GM19025 (cell line): ENCODE data around the gene OTOP3.
"Not testable (repeated sequence)": the region's sequence is repeated elsewhere in the genome, so short reads cannot be mapped to it uniquely, and the experiment has no call there.

Experiments
- ATAC-seq: cut with Tn5 transposase; IDR thresholded peaks from one replicate; pipeline ENCODE4 v1.9.1; 2021; ENCODE audit warnings: mild to moderate bottlenecking, low read depth, moderate library complexity; ENCODE audit not compliant: unreplicated experiment

The OTOP3 gene, protein sequence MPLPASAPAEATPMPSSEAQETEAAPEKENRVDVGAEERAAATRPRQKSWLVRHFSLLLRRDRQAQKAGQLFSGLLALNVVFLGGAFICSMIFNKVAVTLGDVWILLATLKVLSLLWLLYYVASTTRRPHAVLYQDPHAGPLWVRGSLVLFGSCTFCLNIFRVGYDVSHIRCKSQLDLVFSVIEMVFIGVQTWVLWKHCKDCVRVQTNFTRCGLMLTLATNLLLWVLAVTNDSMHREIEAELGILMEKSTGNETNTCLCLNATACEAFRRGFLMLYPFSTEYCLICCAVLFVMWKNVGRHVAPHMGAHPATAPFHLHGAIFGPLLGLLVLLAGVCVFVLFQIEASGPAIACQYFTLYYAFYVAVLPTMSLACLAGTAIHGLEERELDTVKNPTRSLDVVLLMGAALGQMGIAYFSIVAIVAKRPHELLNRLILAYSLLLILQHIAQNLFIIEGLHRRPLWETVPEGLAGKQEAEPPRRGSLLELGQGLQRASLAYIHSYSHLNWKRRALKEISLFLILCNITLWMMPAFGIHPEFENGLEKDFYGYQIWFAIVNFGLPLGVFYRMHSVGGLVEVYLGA

DNA sequence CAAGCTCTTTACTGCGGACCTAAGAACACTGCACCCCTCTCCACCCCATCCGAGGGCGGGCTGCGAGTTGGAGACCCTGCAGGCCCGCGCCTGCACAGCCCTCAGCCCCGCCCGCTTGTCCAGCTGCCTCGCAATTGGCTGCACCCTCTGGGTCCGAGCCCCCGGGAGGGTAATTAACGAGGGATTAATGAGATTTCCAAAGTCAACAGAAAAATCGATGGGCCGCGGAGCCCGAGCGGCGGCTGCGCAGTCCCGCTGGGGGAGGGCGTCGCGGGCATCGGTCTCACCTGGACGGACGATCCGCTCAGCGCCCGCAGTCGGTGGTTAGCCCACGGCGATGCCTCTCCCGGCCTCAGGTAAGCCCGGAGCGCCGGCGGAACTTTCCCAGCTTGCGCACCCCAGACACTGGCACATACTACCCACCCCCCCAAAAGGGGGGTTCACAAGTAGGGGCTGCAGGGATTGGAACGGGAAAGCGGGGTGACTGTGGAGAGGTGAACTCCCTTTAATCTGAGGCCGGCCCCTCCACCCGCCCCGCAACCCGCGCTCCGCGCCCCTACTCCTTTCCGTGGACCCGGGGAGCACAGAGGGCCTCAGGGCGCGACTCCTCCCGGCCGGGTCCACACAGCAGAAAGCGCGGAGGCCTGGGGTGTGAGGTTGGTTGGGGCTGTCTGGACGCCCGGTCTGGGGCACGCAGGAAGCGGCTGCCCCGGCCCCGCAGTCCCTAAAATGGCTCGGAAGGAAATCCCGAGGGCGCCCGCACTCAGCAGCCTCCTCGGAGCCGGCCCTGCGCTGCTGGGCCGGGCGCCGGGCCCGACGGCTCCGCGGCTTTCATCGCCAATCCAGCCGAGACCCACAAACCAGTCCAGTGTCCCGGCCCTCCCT, at the start of gene OTOP3:
Gene OTOP3, plus strand, starts transcription at position 314 of the 885 bp plus-strand sequence. Its CDS starts 24 bp downstream, at position 338.
- no peak for ATAC-seq

DNA sequence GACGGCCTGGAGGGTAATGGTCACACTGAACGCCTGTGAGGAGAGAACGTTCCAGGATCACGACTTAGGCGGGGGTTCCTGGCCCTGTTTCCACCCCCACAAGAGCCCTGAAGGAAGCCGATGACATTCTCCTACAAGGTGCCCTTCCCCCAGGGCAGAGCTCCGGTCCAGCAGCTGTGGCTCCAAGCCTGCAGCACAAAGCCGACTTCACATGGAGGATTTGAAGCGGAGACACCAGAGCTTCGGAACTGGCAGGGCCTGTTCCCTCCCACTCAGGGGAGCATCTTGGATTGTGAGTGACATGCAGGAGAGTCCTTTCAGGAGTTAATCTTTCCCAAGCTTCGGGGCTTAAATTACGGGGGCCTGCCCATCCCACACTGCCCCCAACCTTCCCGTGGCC, 47.2 kb upstream of the OTOP3 start:
- no peak for ATAC-seq

DNA sequence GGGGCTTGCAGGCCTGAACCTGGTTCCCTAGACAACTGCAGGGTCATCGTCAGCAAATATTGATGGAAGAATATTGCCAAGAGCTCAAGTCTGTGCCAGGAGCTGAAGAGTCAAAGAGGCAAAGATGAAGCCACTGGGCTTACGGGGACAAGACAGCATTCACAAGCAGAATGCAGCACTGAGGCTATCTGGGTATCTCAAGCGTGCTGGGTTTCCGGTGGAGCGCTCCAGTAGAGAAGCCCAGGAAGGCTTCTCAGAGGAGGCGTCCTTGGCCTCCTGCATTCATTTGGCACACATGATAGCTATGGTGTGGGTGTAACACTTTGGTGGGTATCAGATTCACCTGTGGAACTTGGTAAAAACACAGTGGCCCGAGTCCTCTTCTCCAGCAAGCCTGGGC, 45.1 kb upstream of the OTOP3 start:
- no peak for ATAC-seq

DNA sequence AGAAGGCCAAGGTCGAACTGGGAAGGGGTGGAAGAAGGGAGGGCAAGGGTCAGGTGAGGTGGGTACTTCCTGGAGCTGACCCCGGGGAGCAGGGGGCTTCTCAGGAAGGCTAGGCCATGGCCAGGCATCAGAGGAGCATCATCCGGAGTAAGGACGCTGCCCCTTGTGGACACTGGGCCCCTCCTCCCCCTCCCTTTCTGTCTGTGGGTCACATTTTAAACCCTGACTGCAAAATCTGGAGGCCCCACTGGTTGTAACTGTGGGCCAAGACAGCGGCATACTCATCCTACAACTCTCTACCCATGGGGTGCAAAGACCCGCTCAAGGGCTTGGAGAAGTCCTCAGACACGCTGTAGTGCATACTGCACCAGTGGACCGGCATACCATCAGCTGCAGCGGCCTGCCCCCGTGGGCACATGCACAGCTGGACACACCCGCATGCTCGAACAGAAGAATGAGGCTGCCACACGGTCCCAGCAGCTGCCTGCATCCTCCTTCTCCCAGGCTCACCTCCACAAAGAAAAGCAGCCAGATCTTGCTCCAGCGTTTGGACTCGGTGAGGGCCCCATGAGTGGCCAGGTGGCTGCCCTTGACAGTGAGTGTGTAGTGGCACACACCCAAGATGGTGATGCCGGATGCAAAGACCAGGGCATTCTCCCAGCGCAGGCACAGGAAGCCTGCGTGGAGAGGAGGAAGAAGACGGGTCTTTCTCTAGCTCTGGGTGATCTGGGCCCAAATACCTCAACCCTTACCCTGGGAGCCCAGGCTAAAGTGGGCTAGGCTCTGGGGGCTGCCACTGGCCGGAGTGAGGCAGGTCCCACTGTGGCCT, 43.5 kb upstream of the OTOP3 start:
- ATAC-seq = no peak

DNA sequence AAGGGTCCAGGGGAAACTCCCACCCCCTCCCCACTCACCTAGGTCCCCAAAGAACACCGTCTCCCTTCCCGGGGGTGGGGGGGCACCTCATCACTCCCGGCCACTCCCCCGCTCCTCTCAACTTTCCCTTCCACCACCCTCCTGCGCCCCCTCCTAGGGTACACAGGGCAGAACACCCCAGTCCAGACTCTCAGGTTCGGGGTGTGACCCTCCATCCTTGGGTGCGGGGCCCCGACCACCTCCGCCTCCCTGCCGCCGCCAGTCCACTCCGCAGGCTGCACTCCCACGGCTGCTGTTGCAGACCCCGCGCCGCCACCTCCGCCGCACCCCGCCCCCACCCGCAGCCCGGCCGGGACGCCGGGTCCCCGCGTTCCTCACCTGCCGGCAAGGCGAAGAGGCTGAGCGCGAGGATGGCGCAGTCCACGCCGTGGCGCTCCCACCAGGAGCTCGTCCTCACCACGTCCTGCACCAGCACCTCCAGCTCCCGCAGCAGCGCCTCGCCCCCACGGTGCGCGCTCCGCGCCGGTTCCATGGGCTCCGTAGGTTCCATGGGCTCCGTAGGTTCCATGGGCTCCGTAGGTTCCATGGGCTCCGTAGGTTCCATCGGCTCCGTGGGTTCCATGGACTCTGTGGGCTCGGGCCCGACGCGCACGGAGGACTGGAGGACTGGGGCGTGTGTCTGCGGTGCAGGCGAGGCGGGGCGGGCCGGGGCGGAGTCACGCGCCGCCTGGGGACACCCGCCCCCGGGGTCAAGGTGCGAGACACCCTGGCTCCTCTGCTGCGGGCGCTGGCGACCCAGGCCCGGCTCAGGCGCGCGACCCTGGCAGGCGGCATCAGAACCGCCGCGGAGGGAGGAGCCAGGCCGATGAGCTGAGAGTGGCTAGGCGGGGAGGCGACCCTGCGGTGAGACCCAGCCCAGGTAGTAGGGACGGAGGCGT, 42.5 kb upstream of the OTOP3 start, which contains the start of gene FADS6:
Gene FADS6, minus strand, starts transcription at position 660 of the 938 bp plus-strand sequence. Its CDS starts 38 bp downstream, at position 622.
- no peak for ATAC-seq

DNA sequence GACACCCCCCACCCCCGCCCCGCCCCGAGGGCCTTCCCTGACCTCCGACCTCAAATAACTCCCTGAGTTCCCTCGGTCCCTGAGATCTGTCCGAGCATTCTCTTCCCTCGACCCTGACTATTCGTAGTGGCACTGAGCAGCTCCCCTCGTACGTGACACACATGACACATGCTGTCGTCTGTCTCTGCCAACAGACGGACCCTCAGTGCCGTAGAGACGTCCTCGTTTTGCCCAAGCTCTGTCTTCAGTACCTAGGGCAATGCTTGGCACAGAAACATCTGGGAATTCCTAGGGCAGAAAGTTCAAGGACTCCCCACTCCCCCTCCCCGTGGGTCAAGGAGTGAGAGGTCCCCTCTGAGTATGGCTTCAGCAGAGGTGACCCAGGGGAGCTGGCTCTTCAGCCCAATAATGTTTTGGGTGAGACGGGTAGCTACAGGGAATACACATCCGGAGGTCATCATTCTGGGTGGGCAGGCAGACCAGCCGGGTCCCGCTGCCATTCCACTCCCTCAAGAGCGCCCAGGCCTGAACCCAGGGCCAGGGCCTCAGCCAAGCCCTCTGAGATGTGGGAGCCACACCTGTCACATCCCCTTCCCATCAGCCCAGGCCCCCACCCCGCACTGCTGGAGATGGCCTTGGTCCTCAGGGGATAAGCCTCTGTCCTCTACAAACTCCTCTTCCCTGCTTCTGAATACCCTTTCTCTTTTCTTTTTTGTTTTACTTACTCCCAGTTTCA, 41.6 kb upstream of the OTOP3 start:
- no peak for ATAC-seq

DNA sequence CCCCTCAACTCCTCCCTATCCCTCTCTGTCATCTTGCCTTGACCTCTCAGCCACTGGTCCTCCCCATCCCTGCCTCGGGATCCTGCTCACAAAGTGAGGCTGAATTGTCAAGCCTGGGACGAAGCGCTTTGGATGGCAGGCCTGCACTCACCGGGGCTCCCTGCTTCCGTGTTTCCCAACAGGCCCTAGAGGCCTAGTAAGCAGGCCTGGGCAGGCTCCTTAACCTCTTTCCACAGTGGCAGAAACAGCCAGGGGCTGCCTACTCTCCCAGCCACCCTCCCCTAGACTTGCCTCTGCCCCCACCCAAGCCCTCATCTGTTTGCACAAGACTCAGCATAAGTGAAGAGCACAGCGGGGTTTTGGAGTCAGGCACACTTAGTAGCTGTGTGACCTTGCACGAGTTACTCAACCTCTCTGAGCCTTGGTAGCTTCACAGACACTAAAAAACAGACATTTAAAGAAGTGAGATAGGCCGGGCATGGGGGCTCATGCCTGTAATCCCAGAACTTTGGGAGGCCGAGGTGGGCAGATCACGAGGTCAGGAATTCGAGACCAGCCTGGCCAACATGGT, 37.2 kb upstream of the OTOP3 start:
- ATAC-seq = no peak

DNA sequence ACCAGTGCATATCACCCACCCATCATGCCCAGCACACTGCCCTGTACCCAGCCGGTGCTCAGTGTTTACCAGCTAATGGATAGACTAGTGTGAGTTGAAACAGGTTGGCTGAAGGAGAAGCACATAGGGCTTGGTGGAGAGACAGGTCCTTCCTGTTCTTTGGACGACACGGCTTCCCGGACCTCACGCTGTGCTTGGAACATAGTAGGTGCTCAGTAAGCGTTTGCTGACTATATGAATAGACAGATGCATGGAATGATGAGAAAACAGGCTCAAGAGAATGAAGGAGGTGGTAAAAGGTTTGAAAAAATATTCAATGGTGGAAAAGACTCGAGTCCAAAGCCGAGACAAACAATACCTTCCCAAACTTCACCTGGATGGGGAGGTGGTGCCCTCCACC, 35.5 kb upstream of the OTOP3 start:
- ATAC-seq = no peak

DNA sequence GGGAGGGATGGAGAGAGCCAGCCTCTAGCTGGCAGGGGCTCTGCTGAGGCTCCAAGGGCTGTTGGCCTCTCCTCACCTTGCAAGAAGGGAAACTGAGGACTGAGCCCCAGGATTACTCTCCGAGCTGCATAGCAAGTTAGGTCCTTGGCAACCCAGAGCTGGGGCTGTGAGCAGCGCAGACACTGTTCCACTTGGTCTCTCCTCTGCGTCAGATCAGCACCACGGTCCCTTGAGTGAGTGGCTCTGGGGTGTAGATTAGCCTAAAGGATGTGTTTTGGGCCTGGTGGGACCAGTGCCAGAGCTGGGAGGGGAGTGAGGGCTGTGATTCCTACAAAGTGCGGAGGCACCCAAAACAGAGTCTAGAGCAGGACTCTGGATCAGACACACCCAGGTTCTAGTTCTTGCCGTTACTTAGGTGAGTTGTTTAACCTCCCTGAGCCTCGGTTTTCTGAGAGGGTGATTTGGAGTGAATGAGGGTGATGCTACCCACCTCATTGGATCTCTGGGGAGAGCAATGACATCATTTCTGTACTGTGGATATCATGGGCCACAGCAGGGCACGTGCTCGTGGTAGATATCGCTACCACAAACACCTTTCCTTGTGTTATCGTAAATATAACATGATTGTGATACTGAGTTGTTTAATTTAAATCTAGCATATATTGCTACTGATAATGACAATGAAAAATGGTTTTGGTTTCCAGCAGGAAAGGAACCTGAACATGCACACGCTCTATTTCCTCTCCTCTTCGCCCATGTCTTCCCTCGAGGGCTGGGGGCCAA, 34.2 kb upstream of the OTOP3 start:
- ATAC-seq = no peak

DNA sequence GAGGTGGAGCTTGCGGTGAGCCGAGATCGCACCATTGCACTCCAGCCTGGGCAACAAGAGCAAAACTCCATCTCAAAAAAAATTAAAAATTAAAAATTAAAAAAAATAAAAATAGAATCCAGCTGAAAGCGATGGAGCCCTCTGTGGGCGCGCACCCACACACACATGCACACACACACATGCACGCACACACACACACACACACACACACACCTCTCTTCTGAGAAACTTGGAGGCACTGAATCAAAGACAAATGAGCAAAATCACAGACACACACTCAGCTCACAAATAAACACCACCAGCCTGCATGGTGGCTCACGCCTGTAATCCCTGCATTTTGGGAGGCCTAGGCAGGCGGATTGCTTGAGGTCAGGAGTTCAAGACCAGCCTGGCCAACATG, 32.7 kb upstream of the OTOP3 start:
- no peak for ATAC-seq

DNA sequence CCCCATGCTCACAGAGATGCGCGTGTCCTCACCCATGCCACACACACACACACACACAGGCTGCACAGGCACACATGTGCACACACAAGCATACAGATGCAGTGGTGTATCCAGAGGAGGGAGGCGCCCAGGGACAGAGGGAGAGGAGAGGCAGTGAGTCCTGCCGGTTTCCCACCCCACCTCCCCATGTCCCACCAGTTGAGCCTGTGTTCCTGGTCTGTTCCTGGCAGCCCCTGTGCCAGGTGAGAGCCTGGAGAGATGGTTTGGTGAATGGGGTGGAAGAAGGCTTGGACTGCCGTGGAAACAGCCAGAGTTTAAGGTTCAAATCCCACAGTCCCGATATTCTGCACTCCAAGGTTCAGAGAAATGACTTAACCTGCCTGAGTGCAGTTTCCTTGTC, 32.0 kb upstream of the OTOP3 start:
- no peak for ATAC-seq

DNA sequence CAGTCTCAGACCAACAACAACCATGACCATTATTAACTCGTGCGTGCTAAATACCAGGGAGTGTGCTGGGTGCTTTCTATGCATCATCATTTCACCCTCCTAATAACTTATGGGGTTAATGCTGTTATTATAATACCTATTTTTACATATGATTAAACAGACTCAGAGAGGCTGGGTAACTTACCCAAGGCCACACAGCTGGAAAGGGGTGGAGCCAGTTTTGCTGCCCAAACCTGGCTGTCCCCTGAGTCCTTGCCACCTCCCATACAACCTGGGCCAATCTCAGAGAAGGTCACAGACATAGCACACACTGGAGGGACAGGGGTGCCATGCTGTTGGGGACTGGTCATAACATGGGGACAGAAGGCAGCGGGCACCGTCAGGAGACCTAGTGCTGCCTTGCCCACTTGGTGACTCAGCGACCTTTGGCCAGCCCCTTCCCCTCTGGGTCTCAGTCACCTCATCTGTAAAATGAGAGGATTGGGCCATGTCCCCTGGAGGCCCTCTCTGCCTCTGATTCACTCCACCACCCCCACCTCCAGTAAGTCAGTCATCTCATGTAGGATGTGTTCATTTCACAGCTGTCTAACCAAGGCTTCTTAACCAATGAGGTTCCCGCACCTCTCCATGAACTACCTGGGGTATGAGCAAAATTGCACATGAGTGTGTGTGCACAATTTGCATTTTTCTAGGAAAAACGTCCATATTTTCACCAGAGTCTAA, 30.9 kb upstream of the OTOP3 start:
- ATAC-seq = no peak

DNA sequence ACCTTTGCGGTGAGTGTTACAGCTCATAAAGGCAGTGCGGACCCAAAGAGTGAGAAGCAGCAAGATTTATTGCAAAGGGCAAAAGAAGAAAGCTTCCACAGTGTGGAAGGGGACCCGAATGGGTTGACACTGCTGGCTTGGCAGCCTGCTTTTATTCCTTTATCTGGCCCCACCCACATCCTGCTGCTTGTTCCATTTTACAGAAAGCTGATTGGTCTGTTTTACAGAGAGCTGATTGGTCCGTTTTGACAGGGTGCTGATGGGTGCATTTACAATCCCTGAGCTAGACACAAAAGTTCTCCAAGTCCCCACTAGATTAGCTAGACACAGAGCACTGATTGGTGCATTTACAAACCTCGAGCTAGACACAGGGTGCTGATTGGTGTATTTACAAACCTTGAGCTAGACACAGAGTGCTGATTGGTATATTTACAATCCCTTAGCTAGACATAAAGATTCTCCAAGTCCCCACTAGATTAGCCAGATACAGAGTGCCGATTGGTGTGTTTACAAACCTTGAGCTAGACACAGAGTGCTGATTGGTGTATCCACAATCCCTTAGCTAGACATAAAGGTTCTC, 29.4 kb upstream of the OTOP3 start:
- not testable (repeated sequence) for ATAC-seq

DNA sequence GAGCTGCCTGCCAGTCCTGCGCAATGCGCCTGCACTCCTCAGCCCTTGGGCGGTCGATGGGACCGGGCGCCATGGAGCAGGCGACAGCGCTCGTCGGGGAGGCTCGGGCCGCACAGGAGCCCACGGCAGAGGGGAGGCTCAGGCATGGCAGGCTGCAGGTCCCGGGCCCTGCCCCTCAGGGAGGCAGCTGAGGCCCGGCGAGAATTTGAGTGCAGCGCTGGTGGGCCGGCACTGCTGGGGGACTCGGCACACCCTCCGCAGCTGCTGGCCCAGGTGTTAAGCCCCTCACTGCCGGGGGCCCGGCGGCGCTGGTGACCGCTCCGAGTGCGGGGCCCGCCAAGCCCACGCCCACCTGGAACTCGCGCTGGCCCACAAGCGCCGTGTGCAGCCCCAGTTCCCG, 28.7 kb upstream of the OTOP3 start:
- ATAC-seq = no peak

DNA sequence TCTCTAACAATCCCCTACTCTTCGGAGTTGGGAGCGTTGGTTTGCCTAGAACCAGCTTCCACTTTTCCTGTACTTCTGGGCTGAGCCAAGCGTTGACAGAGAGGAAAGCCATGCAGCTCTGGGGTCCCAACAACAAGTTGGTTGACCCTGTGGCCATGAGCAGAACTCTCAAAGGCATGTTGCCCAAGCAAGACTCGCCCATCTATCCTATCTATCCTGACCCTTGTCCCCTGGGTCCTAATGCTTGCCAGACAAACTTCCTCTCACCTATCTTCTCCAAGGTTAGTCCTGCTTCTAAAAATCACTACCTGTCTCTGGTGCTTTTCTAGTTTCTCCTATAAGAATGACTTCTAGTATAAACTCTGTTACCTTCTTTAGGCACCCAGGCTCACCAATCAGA, 26.6 kb upstream of the OTOP3 start:
- not testable (repeated sequence) for ATAC-seq

DNA sequence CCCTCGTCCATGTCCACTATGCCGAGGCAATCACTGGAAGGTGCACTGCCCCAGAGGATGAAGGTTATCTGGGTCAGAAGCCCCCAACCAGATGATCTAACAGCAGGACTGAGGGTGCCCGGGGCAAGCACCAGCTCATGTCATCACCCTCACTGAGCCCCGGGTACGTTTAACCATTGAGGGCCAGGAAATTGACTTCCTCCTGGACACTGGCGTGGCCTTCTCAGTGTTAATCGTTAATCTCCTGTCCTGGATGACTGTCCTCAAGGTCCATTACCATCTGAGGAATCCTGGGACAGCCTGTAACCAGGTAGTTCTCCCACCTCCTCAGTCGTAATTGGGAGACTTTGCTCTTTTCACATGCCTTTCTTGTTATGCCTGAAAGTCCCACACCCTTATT, 24.3 kb upstream of the OTOP3 start:
- ATAC-seq = not testable (repeated sequence)
